ENCODE results near the gene TEX14.

DNA sequence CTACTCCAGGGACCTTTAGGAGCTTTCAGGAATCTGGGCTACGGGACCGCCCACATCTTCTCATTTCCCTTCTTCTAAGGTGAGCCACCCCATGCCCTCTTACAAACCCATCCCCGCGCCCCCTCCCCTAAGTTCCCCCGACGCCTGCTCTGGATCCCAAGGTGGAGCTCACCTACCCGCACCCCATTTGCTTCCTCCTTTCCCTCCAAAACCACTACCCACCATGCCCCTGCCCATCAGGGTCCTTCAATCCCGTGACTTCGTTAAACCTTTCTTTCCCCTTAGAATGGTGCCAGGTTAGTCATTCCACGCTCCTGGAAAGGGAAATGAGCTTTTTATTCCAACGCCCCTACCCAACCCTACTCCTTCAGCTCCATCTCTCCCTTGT lies 177.1 kb downstream of the TEX14 start:
- TF ChIP-seq, protein P1, sequence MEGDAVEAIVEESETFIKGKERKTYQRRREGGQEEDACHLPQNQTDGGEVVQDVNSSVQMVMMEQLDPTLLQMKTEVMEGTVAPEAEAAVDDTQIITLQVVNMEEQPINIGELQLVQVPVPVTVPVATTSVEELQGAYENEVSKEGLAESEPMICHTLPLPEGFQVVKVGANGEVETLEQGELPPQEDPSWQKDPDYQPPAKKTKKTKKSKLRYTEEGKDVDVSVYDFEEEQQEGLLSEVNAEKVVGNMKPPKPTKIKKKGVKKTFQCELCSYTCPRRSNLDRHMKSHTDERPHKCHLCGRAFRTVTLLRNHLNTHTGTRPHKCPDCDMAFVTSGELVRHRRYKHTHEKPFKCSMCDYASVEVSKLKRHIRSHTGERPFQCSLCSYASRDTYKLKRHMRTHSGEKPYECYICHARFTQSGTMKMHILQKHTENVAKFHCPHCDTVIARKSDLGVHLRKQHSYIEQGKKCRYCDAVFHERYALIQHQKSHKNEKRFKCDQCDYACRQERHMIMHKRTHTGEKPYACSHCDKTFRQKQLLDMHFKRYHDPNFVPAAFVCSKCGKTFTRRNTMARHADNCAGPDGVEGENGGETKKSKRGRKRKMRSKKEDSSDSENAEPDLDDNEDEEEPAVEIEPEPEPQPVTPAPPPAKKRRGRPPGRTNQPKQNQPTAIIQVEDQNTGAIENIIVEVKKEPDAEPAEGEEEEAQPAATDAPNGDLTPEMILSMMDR (IDR thresholded peaks at IDR 0.05): no peak
- TF ChIP-seq POLR2A (IDR thresholded peaks at IDR 0.05) (no peak), EP300 (IDR thresholded peaks at IDR 0.05) (no peak)
